Immature natural killer cell (primary cell): ENCODE data around the gene CD74. TPM values are rescaled to one million over a fixed set of nuclear protein-coding genes. Genes with fewer than 3 reads are reported as not detected.
A peak's percentile ranks its signal among the peaks of the same experiment; 100 is the strongest.

Source experiments
- DNase-seq, 3 donors: peaks; one replicate each; pipeline ENCODE4 v3.0.0; 2022; ENCODE audit warnings: mixed read lengths in 1 of 3
- H3K27ac Mint-ChIP-seq, 6 donors: one replicate each; pipeline ENCODE4 v1.8.0; 2020; ENCODE audit warnings: mixed read lengths in 6 of 6, mild to moderate bottlenecking in 5 of 6, inconsistent platforms in 4 of 6, moderate library complexity in 3 of 6
- H3K27me3 Mint-ChIP-seq, 3 donors: one replicate each; pipeline ENCODE4 v1.8.0; 2020 to 2021; ENCODE audit warnings: low read depth in 3 of 3, mild to moderate bottlenecking in 3 of 3, mixed read lengths in 3 of 3, moderate library complexity in 3 of 3, inconsistent platforms in 1 of 3
- H3K36me3 Mint-ChIP-seq, 3 donors: one replicate each; pipeline ENCODE4 v1.8.0; 2020; ENCODE audit warnings: mixed read lengths in 3 of 3, inconsistent platforms in 2 of 3, mild to moderate bottlenecking in 2 of 3
- H3K4me1 Mint-ChIP-seq, 2 donors: one replicate each; pipeline ENCODE4 v1.8.0; 2020; ENCODE audit warnings: inconsistent platforms in 2 of 2, mild to moderate bottlenecking in 2 of 2, mixed read lengths in 2 of 2, moderate library complexity in 1 of 2
- H3K4me3 Mint-ChIP-seq, 5 donors: one replicate each; pipeline ENCODE4 v1.8.0; 2020; ENCODE audit warnings: mild to moderate bottlenecking in 5 of 5, mixed read lengths in 5 of 5, inconsistent platforms in 3 of 5, moderate library complexity in 3 of 5
- H3K9me3 Mint-ChIP-seq, 6 donors: one replicate each; pipeline ENCODE4 v1.8.0; 2020; ENCODE audit warnings: mild to moderate bottlenecking in 6 of 6, mixed read lengths in 6 of 6, inconsistent platforms in 4 of 6, moderate library complexity in 3 of 6
- polyA plus RNA-seq, 3 donors: library from polyadenylated mRNA; unstranded; fragments of 300-500 nt; fragmentation: Illumina TruSeq; gene quantifications; one replicate each; pipeline ENCODE4 v1.2.3, GENCODE V29; 2021

Gene CD74
- polyA plus RNA-seq, 3 donors from 2014 or later, result 982 to 1,268 (median 1,061) TPM

DNA sequence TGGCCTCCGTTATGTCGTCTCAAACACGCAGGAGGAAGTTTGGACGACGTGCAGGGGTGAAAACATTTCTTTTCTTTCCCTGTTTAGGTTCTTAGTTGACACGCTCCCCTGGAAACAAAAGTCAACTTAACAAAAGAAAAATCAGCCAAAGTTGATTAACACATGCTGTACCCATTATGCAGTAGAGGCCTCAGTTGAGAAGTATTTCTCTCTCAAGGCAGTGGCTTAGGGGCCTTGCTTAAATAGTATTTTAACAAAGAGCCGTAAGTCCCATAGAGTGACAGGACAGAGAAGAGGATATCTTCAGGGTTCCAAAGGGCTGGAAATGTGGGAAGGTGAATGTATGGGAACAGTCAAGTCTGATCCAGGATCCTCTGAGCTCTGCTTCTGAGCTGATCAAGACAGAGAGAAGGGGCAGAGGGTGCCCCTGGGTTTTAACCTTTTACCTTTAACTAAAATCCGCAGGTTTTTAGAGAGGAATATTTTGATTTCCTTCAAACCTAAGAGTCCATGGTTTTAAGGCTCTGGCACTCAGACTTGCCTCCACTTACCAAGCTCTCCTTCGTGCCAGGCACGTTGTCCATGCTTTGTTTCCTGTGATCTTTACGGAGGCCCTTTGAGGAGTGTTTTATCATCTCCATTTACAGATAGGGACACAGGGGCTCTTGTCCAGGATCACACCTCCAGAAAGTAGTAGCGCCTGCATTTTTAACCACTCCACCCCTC, 629 bp upstream of the CD74 start:
- no peak for DNase-seq
- Mint-ChIP-seq H3K27me3 (peaks cover 13 to 25% (median 15%) of the 10 kb centered on the region in 3 donors), H3K27ac (peak overlapping the region; percentile 98 to 100 (median 99)), H3K4me3 (peak overlapping the region; percentile 91 to 97 (median 97)), H3K9me3 (no peaks in the 10 kb centered on the region), H3K4me1 (peaks cover 57 to 64% of the 10 kb centered on the region in 2 donors), H3K36me3 (no peaks in the 10 kb centered on the region)

DNA sequence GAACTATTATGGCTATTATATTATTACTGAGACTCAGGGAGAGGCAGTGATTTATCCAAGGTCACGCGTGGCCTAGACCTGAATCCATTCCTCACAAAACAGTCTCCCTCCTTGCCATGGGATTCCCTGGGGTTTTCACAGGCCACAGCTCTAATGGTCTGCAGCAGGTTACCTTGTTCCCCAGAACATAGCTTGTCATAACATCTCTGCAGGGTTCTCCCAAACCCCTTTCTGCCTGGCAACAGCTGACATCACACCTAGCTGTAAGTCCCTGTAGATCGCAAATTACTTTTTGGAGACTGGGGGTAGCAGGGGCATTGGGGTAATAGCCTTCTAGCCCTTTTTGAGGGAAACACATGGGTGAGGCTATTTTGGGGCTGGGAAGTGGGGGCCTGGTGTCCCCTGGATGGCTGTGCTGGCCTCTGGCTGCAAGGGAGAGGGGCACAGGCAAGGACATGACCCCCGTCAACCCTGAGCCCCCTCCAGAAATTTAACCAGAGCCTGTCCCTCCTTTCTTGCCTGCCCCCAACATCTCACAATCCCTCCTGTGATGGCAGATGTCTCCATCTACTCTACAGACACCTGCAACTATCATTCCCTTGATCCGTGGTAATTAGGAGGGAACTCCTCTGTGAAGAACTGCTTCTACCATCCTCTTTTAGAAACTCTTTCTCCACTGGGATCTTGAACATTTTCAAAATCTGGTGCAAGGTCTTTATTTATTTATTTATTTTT, 1.3 kb downstream of the CD74 start:
- peaks cover 13 to 25% (median 15%) of the 10 kb centered on the region in 3 donors for H3K27me3 Mint-ChIP-seq
- DNase-seq, result peak; percentile 65 to 70 (median 69)
- H3K4me3 Mint-ChIP-seq, result peak overlapping the region; percentile 91 to 97 (median 97)
- peaks cover 59 to 68% of the 10 kb centered on the region in 2 donors for H3K4me1 Mint-ChIP-seq
- H3K9me3 Mint-ChIP-seq, result no peaks in the 10 kb centered on the region
- H3K27ac Mint-ChIP-seq, result peak overlapping the region; percentile 98 to 100 (median 99)
- no peaks in the 10 kb centered on the region for H3K36me3 Mint-ChIP-seq

DNA sequence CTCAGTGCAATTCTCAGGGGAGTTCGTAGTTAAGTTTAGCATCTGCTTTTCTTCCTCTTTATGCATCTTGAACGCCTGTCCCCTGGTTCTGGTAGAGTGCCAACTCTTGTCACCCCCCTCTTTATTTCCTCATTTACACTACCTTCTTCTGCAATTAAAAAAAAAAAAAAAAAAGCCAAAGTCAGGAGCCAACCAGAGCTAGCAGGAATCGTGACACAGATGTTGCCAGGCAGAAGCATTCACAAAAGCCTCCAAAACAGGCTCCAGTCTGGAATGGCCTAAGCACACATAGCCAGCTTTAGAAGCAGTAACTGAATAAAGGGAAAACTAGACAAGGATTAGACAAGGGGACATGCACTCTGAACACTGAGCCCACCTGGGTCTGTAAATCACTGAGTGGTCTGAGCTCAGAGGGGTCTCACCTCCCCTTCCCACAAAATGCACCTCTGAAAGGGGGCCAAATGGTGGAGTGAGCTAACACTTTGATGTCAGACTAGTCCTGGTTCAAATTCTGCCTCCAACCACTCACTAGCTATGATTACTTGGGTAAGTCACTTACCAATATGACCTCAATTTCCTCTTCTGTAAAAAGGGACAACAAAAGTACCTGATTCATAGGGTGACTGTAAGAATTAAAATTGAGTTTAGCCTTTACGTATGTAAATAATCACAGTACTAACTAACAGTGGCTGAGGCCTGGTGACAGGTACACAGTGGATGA, 2.0 kb downstream of the CD74 start:
- Mint-ChIP-seq H3K9me3 (no peaks in the 10 kb centered on the region), H3K36me3 (peaks cover 0 to 4% (median 0%) of the 10 kb centered on the region in 3 donors), H3K4me1 (peaks cover 59 to 64% of the 10 kb centered on the region in 2 donors), H3K27me3 (peaks cover 13 to 25% (median 15%) of the 10 kb centered on the region in 3 donors), H3K4me3 (peak overlapping the region; percentile 91 to 97 (median 97)), H3K27ac (peak overlapping the region; percentile 98 to 100 (median 99))
- peak; percentile 64 to 71 (median 71) for DNase-seq

DNA sequence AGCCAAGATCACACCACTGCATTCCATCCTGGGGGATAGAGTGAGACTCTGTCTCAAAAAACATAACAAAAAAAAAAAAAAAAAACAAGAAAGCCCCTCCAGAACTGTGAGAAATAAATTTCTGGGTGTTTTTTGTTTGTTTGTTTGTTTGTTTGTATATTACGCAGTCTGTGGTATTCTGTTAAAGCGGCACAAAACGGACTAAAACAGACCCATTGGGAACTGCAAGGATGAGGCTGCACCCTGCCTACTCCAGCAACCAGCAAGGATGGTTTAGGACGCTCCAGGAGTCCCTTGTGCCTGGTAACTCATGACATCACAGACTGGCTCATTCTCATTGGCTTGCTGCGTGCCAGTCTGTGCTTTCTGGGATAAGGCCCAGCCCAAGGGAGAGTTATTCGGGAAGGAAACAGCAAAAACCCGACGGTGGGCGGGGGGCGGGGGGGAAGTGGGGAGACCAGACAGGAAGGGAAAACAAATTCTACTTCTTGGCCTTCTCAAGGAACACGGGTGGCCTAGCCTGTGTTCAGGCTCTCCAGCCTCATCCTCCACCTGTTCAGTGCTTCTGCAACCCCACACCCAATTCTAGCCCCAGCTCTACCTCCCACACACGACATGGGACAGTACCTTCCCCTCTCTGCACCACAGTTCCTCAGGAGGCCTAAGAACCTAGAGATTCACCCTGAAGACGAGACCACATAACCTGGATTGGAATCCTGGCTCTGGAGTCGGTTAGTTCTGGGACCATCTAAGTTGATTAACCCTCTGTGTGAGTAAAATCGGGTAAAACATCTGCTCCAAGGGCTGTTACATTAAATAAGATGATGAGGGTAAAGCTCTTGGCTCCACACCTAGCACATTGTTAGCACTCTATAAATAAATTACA, 2.8 kb downstream of the CD74 start:
- peaks cover 0 to 4% (median 0%) of the 10 kb centered on the region in 3 donors for H3K36me3 Mint-ChIP-seq
- H3K4me1 Mint-ChIP-seq, result peaks cover 55 to 60% of the 10 kb centered on the region in 2 donors
- peak overlapping the region; percentile 91 to 97 (median 97) for H3K4me3 Mint-ChIP-seq
- no peaks in the 10 kb centered on the region for H3K9me3 Mint-ChIP-seq
- peak overlapping the region; percentile 98 to 100 (median 99) for H3K27ac Mint-ChIP-seq
- peak; percentile 47 to 60 (median 54) for DNase-seq
- H3K27me3 Mint-ChIP-seq, result peaks cover 13 to 25% (median 15%) of the 10 kb centered on the region in 3 donors

DNA sequence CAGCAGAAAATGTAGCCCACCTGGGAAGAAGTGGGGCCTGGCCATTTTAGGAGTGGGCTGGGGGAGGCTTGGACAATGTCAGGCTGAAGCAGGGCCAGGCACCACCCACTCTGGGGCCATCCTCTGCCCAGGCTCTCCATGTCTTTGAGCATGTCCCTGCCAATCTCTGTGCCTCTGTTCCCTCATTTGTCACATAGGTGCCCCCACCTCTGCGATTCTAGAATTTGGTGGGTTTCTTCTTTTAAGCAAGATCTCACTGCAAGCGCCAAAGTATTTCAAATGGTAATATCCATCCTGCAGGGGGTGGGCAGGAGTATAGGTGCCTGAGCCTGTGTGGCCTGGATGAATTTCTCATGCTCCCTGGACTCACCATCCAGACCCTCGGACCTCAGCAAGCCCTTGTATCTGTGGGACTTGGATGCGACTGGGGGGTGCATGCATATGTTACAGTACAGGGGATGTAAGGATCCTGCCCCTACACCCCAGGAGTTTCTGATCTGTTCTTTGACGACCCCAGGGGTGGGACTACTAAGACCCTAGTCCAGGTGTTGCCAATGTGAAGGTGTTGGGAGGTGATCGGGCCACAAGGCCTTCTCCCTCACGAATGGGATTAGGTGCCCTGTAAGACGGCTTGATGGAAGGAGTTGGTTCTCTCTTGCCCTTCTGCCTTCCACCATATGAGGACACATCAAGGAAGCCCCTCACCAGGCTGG, 4.3 kb downstream of the CD74 start:
- H3K4me1 Mint-ChIP-seq, result peaks cover 43 to 46% of the 10 kb centered on the region in 2 donors
- no peak for DNase-seq

DNA sequence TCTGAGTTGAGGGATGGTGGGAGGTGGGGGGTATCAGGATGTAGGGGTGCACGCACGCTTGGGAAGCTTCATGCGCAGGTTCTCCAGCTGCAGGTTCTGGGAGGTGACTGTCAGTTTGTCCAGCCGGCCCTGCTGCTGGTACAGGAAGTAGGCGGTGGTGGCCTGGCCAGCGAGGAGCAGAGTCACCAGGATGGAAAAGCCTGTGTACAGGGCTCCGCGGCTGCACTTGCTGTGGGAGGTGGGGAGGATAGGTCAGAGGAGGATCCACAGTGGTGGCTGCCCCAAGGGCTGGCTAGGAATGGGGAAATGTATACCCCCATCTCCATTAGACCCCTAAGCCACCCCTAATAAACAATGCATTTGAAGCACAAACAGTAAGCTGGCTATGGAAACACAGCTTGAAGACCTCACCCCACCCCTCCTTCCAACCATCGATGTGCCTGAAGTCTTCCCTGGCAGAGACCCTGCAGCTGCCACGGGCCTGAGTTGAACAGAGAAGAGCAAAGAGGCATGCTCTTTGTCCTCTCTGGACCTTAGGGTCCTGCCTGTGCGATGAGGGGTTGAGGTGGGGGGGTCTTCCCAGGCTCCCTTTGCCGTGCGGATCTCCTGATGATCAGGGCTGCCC, 5.5 kb downstream of the CD74 start:
- H3K27me3 Mint-ChIP-seq, result peaks cover 5 to 16% (median 8%) of the 10 kb centered on the region in 3 donors
- no peak for DNase-seq
- peaks cover 4 to 9% (median 5%) of the 10 kb centered on the region in 3 donors for H3K36me3 Mint-ChIP-seq
- H3K4me1 Mint-ChIP-seq, result peaks cover 31 to 35% of the 10 kb centered on the region in 2 donors
- no peak overlapping the region for H3K4me3 Mint-ChIP-seq
- no peaks in the 10 kb centered on the region for H3K9me3 Mint-ChIP-seq
- peak overlapping the region in 1 of 6 donors; percentile 34 for H3K27ac Mint-ChIP-seq

More for the DNA sequence above, 4.3 kb downstream of the CD74 start:
- Mint-ChIP-seq H3K4me3 (peak overlapping the region in 3 of 5 donors; percentile 20 to 29 (median 27)), H3K27me3 (peaks cover 13 to 22% (median 15%) of the 10 kb centered on the region in 3 donors), H3K36me3 (peaks cover 0 to 4% (median 0%) of the 10 kb centered on the region in 3 donors), H3K27ac (peak overlapping the region in 4 of 6 donors; percentile 34 to 71 (median 40)), H3K9me3 (no peaks in the 10 kb centered on the region)

DNA sequence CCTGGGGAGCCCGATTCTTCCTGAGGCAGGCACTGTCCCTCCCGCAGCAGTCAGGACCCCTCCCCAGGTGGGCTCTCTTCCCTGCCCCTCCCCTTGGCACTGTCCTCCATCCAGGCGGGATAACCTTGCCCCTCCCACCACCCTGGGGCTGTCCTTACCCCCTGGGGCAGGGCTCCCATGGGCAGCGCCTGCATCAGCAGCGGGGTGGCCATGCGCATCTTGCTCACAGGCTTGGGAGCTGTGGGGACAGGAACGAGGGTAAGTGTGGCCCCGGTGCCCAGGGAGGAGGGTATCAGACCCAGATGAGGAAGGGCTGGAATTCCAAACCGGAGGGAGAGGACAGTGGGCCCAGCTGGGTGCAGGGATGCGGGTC, 6.0 kb downstream of the CD74 start:
- peak overlapping the region in 1 of 6 donors; percentile 46 for H3K27ac Mint-ChIP-seq
- H3K9me3 Mint-ChIP-seq, result no peaks in the 10 kb centered on the region
- peaks cover 4 to 9% (median 5%) of the 10 kb centered on the region in 3 donors for H3K36me3 Mint-ChIP-seq
- peaks cover 29 to 31% of the 10 kb centered on the region in 2 donors for H3K4me1 Mint-ChIP-seq
- H3K4me3 Mint-ChIP-seq, result no peak overlapping the region
- peaks cover 5 to 16% (median 8%) of the 10 kb centered on the region in 3 donors for H3K27me3 Mint-ChIP-seq
- DNase-seq, result no peak

DNA sequence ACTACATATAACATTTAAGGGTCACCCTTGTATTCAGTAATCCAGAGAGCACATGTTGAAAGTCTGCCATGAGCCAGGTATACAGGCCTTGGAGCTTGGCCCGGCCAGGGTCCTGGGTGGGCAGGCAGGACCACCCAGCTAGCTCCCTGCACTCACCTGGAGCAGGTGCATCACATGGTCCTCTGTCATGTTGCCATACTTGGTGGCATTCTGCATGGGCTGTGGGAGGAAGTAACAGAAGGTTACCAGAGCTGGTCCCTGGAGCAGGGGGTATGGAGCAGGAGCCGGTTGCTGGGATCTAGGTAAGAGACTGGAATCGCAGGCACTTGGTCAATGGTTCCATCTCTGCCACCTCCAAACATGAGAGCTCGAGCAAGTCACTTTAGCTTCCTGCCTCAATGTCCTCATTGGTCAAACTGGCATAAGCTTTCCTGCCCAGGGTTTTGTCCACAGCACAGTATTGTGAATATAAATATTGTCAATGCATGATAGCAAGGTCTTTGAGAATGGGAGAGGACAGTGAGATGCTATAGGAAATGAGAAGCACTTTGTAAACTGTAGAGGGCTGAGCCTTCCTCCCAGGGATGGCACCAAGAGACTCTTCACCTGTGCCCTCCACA, 6.5 kb downstream of the CD74 start:
- Mint-ChIP-seq H3K4me1 (peaks cover 26 to 27% of the 10 kb centered on the region in 2 donors), H3K27me3 (peaks cover 5 to 16% (median 7%) of the 10 kb centered on the region in 3 donors), H3K4me3 (no peak overlapping the region), H3K36me3 (peaks cover 5 to 14% (median 8%) of the 10 kb centered on the region in 3 donors), H3K9me3 (no peaks in the 10 kb centered on the region), H3K27ac (peak overlapping the region in 4 of 6 donors; percentile 40 to 68 (median 50))
- DNase-seq, result no peak

DNA sequence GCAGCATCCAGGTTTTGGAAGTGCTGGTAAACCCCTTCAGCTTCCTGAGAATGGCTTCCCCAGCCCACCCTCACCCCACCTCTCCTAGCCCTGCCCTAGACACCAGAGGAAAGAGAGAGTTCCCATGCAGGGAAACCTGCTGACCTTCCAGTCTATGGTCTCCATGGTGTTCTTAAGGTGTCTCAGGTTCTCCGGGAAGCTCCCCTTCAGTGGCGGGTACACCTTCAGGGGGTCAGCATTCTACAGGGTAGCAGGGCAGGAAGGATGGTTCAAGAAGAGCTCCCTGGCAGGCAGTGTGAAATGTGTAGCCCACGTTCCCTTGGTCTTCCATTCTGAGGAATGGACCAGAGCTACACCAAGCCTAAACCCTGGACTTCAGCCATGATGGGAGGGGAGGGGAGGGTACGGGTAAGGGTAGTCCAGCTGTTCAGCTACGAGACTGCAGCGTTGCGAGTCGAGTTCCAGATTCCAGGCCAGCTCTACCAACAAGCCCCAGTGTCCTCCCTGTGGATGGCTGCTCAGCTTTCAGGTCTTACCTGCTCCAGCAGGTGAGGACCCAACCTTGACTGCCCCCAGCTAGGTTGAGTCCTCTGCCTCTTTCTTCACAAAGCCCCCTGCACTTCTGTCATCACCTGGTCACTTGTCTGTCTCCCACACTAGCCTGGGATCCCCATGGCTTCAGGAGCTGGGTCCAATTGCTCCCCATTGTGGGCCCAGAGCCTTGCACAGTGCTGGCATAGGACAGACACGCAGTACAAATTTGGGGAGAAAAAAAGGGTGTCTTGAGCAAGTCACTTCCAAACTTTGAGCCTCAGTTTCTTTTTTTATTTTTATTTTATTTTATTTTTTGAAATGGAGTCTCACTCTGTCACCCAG, 7.5 kb downstream of the CD74 start:
- Mint-ChIP-seq H3K9me3 (no peaks in the 10 kb centered on the region), H3K4me3 (no peak overlapping the region), H3K36me3 (peaks cover 5 to 21% (median 15%) of the 10 kb centered on the region in 3 donors), H3K27me3 (peaks cover 0 to 8% (median 7%) of the 10 kb centered on the region in 3 donors), H3K4me1 (peaks cover 17 to 20% of the 10 kb centered on the region in 2 donors), H3K27ac (peak overlapping the region in 1 of 6 donors; percentile 22)
- DNase-seq, result no peak

DNA sequence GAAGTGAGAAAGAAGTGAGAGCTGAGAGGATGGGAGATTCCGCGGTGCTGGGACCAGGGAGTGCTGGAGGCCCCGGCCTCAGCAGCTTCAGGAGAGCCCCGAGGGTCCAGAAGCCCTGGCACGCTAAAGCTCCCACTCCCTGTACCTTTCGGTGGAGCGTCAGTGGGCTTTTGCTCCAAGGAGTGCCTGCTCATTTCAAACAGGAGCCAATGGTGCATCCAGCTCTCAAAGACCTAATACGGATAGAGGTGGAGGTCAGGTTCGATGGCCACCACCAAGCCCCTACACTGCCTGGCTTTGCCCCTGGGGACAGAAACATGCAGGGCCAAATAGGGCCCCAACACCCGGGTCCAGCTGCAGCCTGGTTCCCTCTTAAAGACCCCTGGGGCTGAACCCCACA, 8.2 kb downstream of the CD74 start:
- Mint-ChIP-seq H3K27me3 (peaks cover 3 to 7% (median 5%) of the 10 kb centered on the region in 3 donors), H3K4me3 (no peak overlapping the region), H3K9me3 (no peaks in the 10 kb centered on the region), H3K4me1 (peaks cover 11 to 13% of the 10 kb centered on the region in 2 donors), H3K27ac (peak overlapping the region in 2 of 6 donors; percentile 40), H3K36me3 (peaks cover 5 to 25% (median 16%) of the 10 kb centered on the region in 3 donors)
- DNase-seq, result no peak

DNA sequence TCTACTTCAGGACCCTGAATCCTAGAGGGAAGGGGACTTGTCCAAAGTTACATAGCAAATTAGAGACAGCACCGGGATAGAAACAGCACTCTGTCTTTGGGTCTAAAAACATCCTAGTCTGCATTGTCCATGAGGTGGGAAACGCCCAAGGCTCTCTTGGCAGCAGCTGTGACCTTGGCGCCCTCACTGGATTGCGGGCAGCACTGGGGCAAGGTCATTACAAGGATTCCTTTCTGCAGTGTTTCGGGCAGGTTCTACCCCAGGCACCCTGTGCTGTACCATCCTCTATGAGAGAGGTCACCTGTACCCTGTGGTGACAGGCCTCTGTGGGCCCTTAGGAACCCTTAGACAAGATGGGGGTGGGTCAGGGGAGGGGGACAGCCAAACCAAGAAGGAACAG, 8.6 kb downstream of the CD74 start:
- no peak for DNase-seq
- H3K27ac Mint-ChIP-seq, result peak overlapping the region in 3 of 6 donors; percentile 8 to 77 (median 40)
- H3K36me3 Mint-ChIP-seq, result peaks cover 5 to 25% (median 16%) of the 10 kb centered on the region in 3 donors
- no peaks in the 10 kb centered on the region for H3K9me3 Mint-ChIP-seq
- peaks cover 3 to 7% (median 5%) of the 10 kb centered on the region in 3 donors for H3K27me3 Mint-ChIP-seq
- peaks cover 11 to 12% of the 10 kb centered on the region in 2 donors for H3K4me1 Mint-ChIP-seq
- no peak overlapping the region for H3K4me3 Mint-ChIP-seq
